ENCODE data around the gene RRP1.

The RRP1 gene

GRCh38 chr21:43801006-43801783 lies 11.8 kb downstream of the RRP1 start:
- no peak for TF ChIP-seq CTCF (IDR thresholded peaks at IDR 0.05; ENCODE audit: borderline replicate concordance, insufficient read depth, low read depth, low read length)
- H3K4me3 ChIP-seq (ENCODE audit: low read depth, low read length), result no peak overlapping the region

- no peak overlapping the region for H3K4me3 ChIP-seq (ENCODE audit: low read depth, low read length)
- TF ChIP-seq CTCF (IDR thresholded peaks at IDR 0.05; ENCODE audit: borderline replicate concordance, insufficient read depth, low read depth, low read length), result no peak
Measured at GRCh38 chr21:43802713-43803313, 13.4 kb downstream of the RRP1 start.

GRCh38 chr21:43803558-43804300 lies 14.4 kb downstream of the RRP1 start:
- no peak for TF ChIP-seq CTCF (IDR thresholded peaks at IDR 0.05; ENCODE audit: borderline replicate concordance, insufficient read depth, low read depth, low read length)

GRCh38 chr21:43805275-43805800 lies 16.0 kb downstream of the RRP1 start:
- no peak for TF ChIP-seq CTCF (IDR thresholded peaks at IDR 0.05; ENCODE audit: borderline replicate concordance, insufficient read depth, low read depth, low read length)
- H3K4me3 ChIP-seq (ENCODE audit: low read depth, low read length), result no peak overlapping the region

More at GRCh38 chr21:43803558-43804300, 14.4 kb downstream of the RRP1 start:
- no peak overlapping the region for H3K4me3 ChIP-seq (ENCODE audit: low read depth, low read length)

GRCh38 chr21:43806017-43806710 lies 16.8 kb downstream of the RRP1 start:
- no peak for TF ChIP-seq CTCF (IDR thresholded peaks at IDR 0.05; ENCODE audit: borderline replicate concordance, insufficient read depth, low read depth, low read length)
- no peak overlapping the region for H3K4me3 ChIP-seq (ENCODE audit: low read depth, low read length)

GRCh38 chr21:43808367-43808766 lies 19.0 kb downstream of the RRP1 start:
- no peak for TF ChIP-seq CTCF (IDR thresholded peaks at IDR 0.05; ENCODE audit: borderline replicate concordance, insufficient read depth, low read depth, low read length)
- H3K4me3 ChIP-seq (ENCODE audit: low read depth, low read length), result no peak overlapping the region

Data from GM12875 (cell line).